ENCODE results near the gene LSAMP.

The LSAMP gene

DNA sequence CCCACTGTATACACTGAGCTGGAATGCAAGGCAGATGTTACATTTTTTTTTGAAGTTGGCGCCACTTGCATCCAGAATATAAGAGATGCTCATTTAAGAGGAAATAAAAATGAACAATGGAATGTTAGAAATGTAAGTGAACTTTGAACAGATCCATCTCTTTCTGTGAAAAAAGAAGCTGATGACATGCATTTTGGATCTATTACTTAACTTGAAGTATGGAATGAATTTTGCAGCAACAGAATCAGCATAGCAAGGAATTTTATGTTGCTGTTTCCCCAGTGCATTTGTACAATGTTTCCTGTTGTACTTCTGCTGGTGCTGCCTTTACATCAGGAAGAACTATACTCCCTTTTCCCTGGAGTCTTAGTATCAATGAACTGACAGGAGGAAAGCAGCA lies 178.2 kb downstream of the LSAMP start:
- DNase-seq = no peak
- no peaks in the 10 kb centered on the region for H3K9me3 Mint-ChIP-seq
- H3K27me3 Mint-ChIP-seq (ENCODE audit: low read depth, poor library complexity) = no peaks in the 10 kb centered on the region
- peaks cover 57% of the 10 kb centered on the region for H3K4me1 Mint-ChIP-seq
- TF ChIP-seq, protein P1, sequence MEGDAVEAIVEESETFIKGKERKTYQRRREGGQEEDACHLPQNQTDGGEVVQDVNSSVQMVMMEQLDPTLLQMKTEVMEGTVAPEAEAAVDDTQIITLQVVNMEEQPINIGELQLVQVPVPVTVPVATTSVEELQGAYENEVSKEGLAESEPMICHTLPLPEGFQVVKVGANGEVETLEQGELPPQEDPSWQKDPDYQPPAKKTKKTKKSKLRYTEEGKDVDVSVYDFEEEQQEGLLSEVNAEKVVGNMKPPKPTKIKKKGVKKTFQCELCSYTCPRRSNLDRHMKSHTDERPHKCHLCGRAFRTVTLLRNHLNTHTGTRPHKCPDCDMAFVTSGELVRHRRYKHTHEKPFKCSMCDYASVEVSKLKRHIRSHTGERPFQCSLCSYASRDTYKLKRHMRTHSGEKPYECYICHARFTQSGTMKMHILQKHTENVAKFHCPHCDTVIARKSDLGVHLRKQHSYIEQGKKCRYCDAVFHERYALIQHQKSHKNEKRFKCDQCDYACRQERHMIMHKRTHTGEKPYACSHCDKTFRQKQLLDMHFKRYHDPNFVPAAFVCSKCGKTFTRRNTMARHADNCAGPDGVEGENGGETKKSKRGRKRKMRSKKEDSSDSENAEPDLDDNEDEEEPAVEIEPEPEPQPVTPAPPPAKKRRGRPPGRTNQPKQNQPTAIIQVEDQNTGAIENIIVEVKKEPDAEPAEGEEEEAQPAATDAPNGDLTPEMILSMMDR (IDR thresholded peaks at IDR 0.05) = no peak
- no peak overlapping the region for H3K27ac Mint-ChIP-seq
- H3K36me3 Mint-ChIP-seq (ENCODE audit: low read depth) = no peaks in the 10 kb centered on the region
- no peak overlapping the region for H3K4me3 Mint-ChIP-seq

GRCh38 chr3:116265976-116266584 lies 179.2 kb downstream of the LSAMP start:
- TF ChIP-seq, protein P1 (IDR thresholded peaks at IDR 0.05) = no peak
- H3K4me3 Mint-ChIP-seq = no peak overlapping the region
- no peak for DNase-seq
- H3K27ac Mint-ChIP-seq = no peak overlapping the region
- H3K9me3 Mint-ChIP-seq = no peaks in the 10 kb centered on the region
- H3K4me1 Mint-ChIP-seq = peaks cover 57% of the 10 kb centered on the region
- no peaks in the 10 kb centered on the region for H3K27me3 Mint-ChIP-seq (ENCODE audit: low read depth, poor library complexity)
- no peaks in the 10 kb centered on the region for H3K36me3 Mint-ChIP-seq (ENCODE audit: low read depth)

- Mint-ChIP-seq H3K27me3 (ENCODE audit: low read depth, poor library complexity) (no peaks in the 10 kb centered on the region), H3K4me3 (no peak overlapping the region), H3K27ac (peak overlapping the region; percentile 90), H3K9me3 (no peaks in the 10 kb centered on the region), H3K4me1 (peaks cover 57% of the 10 kb centered on the region), H3K36me3 (ENCODE audit: low read depth) (no peaks in the 10 kb centered on the region)
- TF ChIP-seq, protein P1 (IDR thresholded peaks at IDR 0.05) = no peak
- no peak for DNase-seq
Measured at GRCh38 chr3:116265320-116265695, 180.0 kb downstream of the LSAMP start.

DNA sequence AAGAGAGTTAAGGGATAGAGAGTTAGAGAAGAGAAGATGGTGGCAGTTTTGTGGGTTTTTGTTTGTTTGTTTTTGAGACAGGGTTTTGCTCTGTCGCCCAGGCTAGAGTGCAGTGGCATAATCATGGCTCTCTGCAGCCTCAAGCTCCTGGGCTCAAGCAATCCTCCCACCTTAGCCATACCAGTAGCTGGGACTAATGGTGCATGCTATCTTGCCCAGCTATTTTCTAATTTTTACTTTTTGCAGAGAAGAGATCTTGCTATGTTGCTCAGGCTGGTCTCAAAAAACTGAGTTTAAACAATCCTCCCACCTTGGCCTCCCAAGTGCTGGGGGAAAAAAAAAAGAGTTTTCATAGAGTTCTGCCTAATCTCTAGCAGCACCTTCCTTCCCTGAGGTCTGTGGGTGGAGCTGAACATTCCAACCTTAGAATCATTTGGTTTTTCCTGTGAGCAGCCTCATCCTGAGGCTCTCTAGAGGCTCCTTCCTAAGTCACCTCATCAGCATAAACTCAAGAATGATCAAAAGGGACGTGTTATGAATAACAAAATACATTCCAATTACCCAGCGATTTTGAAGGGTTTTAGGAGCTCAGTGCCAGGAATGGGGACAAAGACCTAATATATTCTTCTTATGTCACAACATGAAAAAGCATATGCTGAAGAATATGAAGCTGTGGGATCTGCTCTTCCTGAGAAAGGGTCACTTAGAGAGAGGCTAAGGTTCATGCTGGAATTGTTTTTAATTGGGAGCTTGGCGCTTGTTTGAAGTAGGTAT lies 180.6 kb downstream of the LSAMP start:
- DNase-seq = no peak
- H3K4me3 Mint-ChIP-seq = no peak overlapping the region
- H3K27me3 Mint-ChIP-seq (ENCODE audit: low read depth, poor library complexity) = no peaks in the 10 kb centered on the region
- peaks cover 57% of the 10 kb centered on the region for H3K4me1 Mint-ChIP-seq
- H3K36me3 Mint-ChIP-seq (ENCODE audit: low read depth) = no peaks in the 10 kb centered on the region
- TF ChIP-seq, protein P1 (IDR thresholded peaks at IDR 0.05) = no peak
- H3K27ac Mint-ChIP-seq = peak overlapping the region; percentile 90
- no peaks in the 10 kb centered on the region for H3K9me3 Mint-ChIP-seq

DNA sequence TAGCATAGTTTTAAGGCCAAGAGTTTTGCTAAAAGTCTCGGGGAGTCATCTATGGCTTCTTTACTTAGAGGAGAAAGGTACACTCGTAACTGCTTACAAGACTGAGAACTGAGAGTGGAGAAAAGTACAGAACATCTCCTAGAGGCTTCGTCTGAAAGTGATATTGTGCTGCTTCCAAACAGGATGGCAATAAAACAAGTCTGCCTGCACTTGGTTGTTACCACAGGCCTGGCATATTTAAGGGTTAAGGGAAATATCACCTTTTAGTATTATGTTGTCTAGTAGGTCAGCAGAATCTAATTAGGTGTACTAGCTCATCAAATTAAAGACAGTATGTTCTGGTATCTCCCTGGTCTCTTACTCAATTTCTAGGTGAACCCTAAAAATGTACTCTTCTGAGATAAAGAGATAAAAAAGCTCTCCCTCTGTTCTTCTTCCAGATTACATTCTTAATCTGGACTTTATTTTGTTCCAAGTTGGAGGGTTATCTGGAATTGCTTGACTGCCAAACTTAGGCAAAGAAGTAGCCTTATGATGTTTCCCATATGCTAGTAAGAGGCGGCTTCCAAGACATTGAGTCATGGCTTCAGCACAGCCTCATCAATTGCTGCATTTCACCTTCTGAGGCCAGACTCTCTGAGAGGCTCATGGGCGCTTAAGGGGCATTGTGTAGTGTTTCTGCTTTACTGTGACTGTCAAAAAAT lies 181.3 kb downstream of the LSAMP start:
- no peak overlapping the region for H3K4me3 Mint-ChIP-seq
- TF ChIP-seq, protein P1 (IDR thresholded peaks at IDR 0.05) = no peak
- no peaks in the 10 kb centered on the region for H3K36me3 Mint-ChIP-seq (ENCODE audit: low read depth)
- no peak for DNase-seq
- H3K27me3 Mint-ChIP-seq (ENCODE audit: low read depth, poor library complexity) = no peaks in the 10 kb centered on the region
- H3K9me3 Mint-ChIP-seq = no peaks in the 10 kb centered on the region
- peak overlapping the region; percentile 62 for H3K27ac Mint-ChIP-seq
- H3K4me1 Mint-ChIP-seq = peaks cover 57% of the 10 kb centered on the region
